ENCODE data around the gene SPATS2.
"Not testable (repeated sequence)": the region's sequence is repeated elsewhere in the genome, so short reads cannot be mapped to it uniquely, and the experiment has no call there.

Gene SPATS2

DNA sequence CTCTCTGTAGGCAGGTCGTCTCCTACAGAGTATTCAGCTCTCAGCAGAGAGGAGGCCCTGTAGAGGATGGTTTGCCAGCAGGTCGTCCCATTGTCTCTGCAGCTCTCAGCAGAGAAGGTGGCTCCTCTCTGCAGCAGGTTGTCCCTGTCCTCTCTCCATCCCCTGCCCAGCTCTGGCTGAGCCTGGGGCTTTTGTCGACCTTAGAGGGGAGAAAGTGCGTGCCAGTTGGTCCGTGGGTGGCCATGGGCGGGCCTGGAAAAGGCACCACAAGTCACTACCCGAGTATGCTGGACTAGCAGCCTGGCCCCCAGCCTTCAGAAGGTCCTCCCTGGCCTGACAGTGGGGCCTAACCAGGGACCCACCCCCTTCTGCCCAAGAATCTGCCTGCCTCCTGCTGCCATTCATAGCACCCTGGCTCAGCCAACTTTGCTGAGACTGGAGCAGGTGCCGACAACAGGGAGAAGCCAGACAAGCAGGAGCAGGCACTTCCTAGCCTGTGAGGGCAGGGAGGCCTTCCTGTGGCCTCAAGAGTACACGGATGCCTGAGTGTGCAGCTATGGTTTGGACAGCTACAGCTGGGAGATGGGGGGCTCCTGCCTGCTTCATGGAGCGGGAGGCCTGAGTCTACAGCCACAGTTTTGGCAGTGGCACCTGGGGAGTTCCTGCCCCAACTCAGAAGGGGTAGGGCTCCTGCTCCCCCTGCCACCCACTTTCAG lies 111.8 kb downstream of the SPATS2 start:
- DNase-seq: no peak

DNA sequence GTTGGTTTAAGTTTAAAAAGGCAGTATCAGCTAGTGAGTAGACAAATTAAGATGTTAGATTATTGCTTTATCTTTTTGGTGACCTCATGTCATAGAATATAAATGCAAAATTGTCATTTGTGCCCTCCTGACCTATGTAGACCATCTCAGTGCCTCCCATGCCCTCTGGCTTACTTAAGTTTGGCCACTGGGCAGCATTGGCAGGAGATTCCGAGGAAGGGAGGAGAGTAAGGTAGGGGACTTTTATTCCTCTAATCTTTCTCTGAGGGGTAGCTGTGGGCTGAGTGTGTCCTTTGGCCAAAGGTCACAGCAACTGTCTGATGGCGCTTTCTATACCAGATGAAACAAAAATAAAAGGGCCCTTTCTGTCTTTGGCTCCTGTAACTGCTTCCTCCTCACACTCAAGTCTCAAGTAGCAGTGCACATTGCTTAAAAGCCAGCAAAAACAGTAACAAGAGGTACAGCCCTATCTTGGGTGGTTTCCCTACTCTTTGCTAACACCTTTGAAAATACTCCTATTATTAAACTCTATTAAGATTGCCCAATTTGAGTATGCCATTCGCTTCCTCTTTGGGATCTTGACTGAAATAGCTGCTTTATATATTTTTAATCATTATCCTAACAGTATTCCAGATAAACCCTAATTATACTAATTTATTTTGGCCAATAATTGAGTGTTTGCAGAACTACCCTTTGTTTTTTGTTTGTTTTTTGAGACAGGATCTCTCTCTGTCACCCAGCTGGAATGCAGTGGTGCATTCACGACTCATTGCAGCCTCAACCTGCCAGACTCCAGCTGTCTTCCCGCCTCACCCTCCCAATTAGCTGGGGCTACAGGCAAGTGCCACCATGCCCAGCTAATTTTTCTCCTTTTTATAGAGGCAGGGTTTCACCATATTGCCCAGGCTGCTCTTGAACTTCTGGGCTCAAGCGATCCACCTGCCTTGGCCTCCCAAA lies 115.1 kb downstream of the SPATS2 start:
- DNase-seq: no peak

DNA sequence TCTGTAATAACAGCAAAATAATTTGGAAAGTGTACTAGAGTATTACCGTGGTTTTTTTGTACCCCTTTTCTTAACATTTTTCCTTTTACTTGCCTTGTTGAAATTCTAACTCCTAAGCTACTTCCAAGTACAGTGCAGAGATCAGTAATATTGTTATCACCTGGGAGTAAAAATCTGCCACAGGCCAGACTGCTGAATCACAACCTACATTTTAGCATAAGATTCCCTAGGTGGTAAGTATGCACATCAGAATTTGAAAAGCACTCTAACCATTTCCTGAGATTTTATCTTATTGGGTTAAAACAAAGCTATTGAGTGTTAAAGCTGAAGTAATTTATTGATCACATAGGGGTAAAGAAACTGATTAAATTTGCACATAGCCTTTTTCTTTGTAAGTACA lies 116.4 kb downstream of the SPATS2 start:
- DNase-seq: no peak

DNA sequence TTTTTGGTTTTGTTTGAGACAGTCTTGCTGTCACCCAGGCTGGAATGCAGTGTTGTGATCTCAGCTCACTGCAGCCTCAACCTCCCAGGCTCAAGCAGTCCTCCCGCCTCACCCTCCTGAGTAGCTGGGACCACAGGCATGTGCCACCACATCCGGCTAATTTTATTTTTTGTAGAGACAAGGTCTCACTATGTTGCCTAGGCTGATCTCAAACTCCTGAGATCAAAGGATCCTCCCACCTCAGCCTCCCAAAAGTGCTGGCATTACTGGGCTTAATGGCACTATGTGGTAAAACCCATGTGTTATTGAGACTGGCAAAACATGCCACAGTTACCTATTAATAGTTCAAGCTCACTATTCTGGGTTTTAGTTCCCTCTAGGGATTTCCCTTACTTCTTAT lies 120.3 kb downstream of the SPATS2 start:
- no peak for DNase-seq

DNA sequence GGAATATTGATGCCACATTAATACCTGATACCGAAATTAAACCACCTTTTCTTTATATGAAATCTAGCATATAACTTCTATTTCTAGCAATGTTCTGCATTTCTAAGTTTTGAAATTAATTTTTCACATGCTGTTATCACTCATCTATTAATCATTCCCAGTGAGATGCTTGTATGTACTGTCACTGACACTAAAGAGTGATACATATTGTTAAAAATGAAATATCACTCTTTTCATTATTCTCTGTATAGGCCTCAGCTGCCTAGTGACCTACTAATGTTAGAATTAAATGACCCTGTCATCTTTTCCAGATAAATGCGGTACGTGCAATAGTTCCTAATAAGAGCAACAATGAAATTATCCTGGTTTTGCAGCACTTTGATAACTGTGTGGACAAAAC lies 121.9 kb downstream of the SPATS2 start:
- no peak for DNase-seq

DNA sequence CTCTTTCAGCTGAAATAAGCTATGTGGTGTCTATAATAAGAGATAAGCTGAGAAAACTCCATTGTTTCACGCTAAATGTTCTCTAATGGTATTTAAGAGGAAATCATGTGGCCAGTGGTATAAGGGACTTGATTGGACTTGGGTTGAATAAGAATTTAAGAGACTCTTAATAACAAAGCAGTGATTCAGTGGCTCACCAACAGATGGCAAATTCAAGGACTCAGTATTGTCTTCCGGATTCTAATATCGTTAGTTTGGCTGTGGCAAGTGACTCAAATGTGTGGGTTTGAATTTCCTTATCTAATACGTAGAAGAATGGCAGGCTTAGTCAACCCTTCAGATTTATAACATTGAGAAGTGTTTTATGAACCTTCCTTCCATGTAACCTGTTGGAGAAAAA lies 122.5 kb downstream of the SPATS2 start:
- DNase-seq: no peak

DNA sequence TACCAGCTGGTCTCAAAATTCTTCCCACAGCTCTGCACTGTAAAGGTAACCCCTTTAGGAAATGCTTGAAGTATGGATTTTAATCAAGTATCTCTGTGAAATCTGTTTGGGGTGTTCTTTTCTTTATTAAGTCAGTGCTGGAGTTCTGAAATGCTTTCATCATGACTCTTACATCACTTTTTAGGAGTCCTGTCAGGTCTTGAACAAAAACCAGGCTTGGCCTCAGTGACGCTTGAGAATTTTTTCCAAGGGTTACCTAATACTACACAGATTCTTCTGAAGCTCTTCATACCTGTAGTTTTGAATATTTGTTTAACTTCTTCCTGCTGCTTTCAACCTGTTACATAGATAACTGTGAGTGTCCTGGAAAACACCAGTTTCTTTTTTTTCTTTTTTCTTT lies 124.6 kb downstream of the SPATS2 start:
- no peak for DNase-seq

DNA sequence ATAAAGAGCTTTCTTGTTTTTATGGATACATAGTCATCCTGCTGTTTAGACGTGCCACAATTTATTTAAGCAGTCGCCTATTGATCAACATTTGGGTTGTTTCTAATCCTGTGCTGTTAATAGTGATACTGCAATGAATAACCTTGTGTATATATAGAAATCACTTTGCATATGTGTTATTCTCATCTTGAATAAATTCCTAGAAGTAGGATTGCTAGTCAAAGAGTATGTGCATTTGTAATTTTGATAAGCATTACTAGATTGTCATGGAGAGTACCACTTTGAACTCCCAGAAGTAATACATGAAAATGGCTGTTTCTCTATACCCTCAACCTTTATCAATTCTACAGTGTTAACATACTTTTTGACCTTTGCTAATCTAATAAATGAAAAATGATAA lies 126.6 kb downstream of the SPATS2 start:
- DNase-seq: no peak

DNA sequence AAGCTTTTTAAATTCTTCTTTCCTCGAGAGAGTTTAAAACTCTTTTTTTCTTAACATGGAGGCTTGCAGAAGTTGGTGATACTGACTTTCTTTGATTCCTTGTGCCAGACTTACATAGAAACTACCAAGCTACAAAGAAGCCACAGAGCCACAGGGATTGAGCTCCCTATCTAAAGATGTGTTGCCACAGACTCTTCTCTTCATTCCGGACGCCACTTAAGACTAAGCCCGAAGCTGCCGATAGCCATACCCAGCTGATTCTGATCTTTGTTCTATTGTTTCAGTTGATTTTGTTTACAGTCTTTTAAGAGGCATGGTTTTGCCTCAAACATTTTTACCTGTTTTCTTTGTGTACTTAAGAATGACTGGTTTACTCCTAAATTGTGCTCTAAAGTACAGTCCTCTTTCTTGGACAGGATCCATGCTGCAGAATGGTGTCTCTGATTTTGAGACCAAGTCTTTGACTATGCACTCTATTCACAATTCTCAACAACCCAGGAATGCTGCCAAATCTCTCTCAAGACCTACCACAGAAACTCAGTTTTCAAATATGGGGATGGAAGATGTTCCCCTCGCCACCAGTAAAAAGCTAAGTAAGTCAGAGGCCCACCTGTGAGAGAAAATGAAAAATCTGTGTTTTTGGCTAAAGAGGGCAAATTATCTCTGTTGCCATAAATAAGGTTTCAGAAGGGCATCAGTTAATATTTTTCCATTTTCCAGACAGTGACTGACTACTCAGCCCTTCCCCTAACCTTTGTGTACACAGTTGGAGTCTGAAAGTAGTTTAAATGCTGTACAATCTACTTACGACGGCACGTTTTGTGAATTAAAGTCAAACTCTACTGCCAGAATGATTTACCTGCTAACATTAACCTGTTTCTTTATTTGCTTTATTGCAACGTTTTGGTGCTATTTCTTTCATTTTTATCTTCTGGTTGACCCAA lies 129.4 kb downstream of the SPATS2 start:
- no peak for DNase-seq

DNA sequence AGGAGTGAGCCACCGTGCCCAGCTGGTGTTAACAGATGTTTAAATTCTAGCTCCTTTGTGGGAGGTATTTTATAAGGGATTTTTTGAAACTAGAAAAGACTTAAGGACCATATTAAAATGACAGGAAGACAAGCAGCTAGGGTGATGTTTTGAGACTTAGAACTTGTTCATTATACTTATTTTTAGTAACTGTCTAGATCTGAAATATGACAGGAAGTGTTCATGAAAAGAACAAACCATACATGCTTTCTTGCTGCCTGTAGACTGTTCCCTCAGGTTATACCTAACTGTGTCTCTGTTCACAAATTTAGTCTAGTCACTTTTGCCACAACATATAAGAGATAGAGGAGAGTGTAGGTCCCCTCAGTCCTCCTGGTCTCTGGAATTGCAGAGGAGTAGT lies 134.6 kb downstream of the SPATS2 start:
- DNase-seq: no peak

DNA sequence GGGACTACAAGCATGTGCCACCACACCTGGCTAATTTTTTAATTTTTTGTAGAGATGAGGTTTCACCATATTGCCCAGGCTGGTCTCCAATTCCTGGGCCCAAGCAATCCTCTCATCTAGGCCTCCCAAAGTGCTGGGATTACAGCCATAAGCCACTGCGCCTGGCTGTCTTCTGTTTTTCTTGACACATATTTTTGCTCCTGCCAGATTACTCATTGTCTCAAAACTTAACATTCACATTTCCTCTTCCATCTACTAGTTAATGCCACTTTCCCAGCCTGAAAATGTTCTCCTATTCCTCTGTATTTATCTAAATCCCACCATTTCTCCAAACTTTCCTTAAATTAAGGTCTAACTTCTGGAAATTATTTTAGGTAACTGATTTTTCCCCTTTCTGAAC lies 135.3 kb downstream of the SPATS2 start:
- DNase-seq: no peak

DNA sequence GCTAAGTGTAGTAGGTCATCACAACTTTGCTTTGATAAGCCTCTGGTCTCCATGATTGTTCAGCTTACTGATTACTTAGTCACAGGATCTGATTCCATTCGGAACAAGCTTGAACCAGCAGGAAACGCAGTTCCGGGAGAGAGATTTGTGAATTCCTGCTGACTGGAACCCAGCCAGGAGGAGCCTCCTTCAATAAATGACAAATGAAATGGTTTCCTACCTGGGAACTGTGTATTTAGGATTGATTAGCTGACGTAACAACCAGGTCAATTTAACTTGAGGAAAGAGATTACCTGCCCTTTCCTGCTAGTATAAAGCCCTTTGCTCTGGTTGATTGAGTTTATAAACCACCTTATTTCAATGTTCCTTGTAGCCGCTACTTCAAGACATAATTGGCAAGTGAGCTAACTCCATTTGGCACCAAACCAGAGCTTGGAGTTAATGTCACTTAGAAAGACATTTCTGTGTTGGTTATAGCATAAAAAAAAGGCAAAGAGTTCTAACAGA lies 136.5 kb downstream of the SPATS2 start:
- DNase-seq: no peak

DNA sequence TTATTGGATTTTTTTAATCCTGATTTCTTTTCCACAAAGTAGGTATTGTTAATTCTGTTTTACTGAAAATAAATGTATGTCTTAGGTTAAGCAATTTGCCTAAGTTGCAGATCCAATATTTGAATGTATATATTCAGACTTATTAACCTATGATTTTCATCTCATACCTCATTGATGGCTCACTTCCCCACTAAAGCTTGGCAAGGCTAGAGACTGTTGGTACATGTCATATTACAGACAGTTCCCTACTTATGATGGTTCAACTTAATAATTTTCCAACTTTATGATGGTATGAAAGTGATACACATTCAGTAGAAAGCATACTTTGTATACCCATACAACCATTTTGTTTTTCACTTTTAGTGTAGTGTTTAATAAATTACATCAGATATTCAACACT lies 138.4 kb downstream of the SPATS2 start:
- DNase-seq: no peak

DNA sequence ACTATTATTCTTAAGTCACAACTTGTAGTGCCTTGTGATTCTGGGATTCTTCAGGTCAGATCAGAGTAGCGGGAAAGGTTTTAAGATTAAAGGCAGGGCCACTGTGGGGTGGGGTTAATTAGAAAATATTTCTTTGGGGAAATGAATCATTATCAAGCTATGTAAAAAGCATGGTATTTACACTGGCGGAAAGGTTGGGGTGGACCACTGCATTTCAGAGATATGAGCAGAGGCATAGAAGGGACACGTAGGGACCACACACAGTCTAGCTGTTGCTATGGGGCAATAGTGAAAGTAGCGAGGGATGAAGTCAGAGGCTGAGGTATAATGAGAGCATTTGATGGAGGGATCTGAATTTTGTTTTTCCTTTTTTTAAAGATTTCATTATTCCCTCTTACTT lies 139.9 kb downstream of the SPATS2 start:
- no peak for DNase-seq

DNA sequence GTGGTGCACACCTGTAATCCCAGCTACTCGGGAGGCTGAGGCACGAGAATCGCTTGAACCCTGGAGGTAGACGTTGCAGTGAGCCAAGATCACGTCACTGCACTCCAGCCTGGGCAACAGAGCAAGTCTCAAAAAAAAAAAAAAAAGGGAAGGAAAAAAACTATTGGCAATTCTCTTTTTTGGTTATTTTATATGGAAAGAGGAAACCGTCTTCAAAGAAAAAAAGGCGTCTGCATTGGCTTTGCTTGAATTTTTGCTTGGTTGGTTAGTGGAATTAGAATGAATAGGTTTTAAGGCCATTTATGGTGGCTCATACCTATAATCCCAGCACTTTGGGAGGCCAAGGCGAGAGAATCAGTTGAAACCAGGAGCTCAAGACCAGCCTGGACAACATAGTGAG lies 142.4 kb downstream of the SPATS2 start:
- DNase-seq: not testable (repeated sequence)

DNA sequence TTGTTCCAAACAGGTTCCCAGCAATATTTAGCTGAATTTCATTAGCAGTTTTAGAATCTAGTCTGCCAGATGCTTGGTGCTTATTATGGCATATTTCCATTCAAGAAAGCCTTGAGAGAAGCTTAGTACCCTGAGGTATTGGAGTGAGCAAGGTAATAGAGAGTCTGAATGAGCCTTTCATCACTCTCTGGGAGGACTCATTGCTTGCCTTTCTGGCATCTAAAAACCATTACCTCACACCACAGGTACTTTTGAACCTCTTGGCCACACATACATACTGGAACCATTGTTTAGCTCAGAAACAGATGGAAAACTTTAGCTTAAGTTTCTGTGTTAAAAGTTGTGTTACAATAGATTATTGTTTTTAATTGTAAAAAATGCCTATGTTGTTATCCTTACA lies 144.1 kb downstream of the SPATS2 start:
- no peak for DNase-seq

DNA sequence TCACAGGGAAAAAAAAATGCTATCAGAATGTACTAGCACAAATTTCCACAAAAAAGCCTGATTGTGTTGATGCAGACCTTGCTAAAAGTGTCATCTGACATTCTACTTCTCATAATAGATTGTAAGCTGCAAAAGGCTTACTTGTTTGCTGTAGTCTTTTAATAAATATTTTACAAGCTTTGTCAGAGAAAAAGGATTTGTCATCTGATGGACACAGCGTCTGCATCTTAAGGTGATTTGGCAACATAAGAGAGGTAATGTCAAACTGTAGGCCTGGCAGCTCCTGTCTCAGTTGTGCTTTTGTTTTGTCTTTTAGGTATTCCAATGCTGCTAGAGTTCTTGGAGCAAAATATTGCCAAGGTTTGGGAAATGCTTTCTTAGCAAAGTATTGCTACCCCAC lies 145.3 kb downstream of the SPATS2 start:
- DNase-seq: no peak

DNA sequence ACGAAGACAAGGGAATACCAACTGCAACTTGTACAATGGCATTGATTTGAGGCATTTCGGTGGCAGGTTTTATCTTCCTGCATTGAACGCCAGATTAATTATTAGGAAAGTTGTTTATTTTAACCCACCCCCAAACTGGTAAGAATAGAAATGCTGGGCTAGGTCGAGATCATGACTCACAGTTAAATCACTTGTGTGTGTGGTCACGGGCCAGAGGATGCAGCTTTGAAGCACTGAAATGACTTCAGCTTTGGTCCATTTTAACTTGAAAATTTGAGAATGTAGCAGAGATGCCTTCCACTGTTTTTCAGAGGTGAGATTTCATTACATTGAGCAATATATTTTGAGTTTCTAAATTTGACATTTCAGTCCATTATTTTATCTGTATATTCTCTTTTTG lies 148.0 kb downstream of the SPATS2 start:
- DNase-seq: no peak

DNA sequence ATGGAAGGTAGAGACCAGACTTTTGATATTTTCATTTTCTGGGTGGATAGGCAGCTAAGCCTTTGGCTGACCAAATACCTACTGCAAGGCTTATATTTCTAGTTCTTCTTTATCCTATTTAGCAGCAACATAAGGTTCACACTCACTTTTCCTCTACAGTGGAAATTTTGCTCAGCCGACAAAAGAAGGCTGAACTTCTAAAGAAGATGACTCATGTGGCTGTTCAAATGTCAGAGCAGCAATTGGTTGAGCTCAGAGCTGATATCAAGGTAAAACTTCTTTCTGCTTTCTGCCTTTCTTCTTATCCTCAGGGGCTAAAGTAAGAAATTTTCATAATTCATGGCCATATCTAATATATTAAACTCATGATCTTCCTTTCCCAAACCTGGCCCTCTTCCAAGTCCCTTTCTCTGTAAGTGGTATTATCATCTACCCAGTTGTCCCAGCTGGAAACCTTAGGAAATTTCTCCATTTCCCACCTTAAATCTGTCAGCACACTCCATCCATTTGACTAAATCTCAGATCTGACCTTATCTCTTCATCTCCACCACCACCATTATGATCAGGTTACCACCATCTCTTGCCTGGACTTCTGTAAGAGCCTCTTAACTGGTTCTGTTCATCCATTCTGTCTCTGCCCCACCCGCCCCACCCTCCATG lies 151.8 kb downstream of the SPATS2 start:
- DNase-seq: no peak

DNA sequence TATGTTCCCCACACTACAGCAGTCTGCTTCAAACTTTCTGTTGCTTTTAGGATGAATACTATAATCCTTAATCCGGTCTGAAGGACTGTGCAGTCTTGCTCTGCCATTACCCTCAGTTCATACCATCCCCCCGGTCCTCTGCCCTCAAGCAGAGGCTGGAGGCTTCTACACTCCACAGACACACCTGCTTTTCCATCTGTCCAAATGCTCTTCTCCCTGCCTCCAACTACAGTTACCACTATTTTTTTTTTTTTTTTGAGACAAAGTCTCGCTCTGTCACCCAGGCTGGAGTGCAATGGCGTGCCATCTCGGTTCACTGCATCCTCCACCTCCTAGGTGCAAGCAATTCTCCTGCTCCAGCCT lies 152.3 kb downstream of the SPATS2 start:
- no peak for DNase-seq

DNA sequence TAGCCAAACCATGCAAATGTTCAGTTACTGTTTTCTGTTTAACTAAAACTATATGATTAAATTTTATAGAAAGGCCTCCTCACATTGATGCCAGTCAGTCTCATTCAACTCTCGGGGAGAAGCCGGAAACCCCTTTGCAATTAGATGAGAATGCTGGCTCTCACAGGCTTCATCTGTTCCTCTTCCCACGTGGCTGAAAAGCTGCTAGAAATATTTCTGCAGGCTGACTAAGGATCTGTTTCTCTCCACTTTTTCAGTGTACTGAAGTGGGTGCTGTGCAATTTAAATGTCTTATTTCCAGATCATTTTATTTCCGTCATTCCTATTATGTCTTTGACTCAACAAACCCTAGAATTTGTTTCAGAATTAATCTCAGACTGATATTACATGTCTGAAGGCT lies 154.1 kb downstream of the SPATS2 start:
- no peak for DNase-seq

DNA sequence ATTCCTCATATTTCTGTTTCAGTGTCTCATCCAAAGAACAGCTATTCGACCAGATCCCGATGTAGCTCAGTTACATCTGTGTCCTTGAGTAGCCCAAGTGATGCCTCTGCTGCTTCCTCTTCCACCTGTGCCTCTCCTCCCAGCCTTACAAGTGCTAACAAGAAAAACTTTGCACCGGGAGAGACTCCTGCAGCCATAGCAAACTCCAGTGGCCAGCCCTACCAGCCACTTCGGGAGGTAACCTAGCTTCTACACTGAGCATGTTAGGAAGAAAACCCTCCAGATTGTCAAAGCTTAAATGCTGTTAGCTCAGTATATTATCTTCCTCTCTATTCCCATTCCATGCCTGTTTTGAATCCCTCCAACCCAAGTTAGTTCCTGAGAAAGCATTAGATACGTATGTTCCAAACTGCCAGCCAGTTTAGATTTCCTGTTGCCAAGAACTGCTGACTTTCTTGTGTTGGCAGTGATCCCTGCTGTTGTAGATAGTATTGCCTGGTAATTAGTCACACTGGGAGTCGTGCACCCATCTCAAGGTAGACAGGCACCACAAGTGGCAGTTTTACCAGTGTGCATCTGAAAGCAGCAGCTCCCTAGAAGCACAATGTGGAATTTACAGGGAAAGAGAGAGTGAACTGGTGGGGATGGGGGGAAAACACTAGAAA lies 157.5 kb downstream of the SPATS2 start:
- DNase-seq: no peak

Data from OCI-M1 (cell line).